GM21737 (cell line): ENCODE data around the gene POLR3G.

Experiments used
- ATAC-seq: cut with Tn5 transposase; IDR thresholded peaks from one replicate; pipeline ENCODE4 v1.9.1; 2021; ENCODE audit warnings: mild to moderate bottlenecking, moderate library complexity; ENCODE audit not compliant: unreplicated experiment

The POLR3G gene, protein sequence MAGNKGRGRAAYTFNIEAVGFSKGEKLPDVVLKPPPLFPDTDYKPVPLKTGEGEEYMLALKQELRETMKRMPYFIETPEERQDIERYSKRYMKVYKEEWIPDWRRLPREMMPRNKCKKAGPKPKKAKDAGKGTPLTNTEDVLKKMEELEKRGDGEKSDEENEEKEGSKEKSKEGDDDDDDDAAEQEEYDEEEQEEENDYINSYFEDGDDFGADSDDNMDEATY

DNA sequence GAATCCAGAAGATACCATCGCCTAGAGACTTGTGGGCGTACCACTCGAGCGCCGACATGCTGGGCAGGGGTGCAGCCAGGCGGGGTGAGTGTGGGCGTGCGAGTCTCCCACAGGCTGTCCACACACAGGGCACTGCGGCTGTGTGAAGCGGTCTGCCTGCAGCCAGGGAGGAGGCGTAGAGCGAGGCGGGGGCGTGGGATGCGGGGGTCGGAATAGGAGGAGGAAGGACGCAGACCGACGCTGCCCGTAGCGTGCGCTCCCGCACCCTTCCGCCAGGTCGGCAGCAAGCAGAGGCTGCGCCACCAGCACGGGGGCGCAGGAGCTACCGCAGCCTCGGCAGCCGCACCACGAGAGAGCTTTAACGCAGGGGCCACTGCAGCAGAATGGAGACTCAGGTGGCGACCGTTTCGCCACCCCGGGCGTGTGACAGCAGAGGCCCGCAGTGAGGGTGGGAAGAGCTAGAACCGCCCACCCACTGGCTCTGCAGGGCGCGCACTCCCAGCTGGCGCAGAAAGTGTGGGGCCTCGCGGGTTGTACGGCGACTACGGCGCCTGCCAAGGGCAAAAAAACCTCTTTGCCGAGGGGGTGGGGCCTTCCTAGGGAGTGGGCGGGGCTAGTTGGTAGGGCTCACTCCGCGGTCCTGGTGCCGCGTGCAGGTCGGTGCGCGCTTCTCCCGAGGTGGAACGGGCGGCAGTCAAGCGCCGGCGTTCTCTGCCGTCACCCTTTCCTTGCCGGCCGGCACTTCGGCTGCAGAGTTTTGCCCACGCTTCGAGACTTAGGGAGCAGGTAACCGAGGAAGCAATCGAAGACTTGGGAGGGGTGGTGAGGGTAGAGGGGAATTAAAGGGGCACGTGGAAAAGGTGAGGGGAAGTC is at the start of gene POLR3G, which contains the start of gene MBLAC2:
Gene POLR3G (plus strand): TSS at position 630 of the 873 bp plus-strand sequence. CDS start 10,704 bp downstream, outside the sequence.
Gene MBLAC2 (minus strand): TSS at position 537 of the 873 bp plus-strand sequence. CDS start 479 bp downstream, at position 58.
- ATAC-seq: peak; percentile 82

DNA sequence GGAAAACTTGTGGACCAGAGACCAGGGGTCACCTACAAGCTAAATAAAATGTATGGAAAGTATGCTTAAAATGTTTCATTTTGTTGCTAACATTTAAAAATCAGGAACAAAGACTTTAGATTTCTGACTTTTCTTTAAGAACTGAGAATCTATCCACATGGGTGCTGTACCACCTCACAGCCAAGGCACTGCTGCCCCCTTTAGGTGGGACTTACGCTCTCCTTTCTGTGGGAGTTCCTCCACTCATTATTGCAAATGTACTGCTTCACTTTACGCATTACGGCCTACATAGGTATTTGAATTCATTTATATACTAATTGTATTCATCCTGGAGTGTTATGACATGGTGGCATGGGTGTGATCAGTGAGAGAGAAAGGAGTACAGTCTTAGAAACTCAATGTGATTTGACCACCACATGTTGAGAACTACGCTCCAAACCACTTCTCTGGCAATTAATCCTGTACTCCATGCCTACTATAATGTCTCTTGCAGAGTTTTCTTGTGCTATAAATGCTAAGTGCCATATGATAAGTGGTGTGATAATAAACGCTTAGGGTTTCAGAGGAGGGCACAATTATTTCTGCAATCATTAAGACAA is 40.4 kb upstream of the POLR3G start:
- ATAC-seq: no peak

DNA sequence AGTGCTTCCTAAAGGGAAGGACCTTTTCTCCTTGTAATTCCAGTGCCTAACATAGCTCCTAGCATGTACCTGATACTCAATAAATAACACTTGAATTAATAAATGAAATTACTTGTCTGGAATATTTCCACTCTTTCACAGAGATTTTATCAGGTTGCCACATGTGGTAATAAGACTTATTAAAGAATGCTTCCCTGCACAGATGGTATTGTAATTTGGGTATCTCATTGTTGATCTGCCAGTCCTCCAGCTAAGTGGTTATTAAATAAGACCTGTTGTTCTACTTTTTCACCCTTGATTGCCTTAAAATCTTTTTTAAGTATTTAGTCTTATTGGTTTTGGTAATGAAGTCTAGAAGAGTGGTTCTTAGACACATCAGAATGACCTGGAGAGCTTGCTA is 37.0 kb upstream of the POLR3G start:
- ATAC-seq: no peak

DNA sequence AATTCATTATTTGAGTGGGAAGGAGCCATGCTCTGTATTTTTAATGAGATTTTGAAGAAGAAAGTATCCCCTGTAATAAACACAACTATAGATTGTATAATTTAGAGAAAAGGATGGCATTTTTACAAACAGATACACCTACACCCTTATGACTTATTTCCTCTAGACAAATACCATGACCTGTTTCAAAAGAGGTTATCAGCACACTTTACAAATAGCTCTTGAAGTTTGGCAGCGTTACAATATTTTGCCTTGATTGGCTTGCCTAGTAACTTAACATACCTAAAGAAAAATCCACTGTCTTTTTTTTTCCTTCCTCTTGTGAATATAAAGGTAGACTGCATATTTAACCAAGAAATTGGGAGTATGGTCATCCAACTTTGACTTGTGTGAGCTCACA is 36.6 kb upstream of the POLR3G start:
- no peak for ATAC-seq

DNA sequence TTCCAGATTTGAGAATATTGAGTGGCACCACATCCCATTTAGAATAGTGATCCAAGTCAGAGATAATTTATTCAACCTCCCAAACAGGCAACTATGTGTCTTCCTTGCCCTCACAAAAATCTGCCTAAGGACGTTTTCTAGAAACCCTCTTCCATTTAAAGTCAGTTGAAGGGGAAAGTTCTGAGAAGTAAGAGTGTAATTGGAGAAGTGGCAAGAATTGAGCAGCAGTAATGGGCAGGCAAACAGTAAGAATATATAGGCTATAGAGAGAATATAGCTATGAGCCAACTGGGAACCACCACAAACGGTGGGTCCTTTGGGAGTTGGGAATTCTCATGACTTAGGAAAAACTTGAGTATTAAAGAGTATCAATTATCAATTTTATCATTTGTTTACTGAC is 34.0 kb upstream of the POLR3G start:
- no peak for ATAC-seq

DNA sequence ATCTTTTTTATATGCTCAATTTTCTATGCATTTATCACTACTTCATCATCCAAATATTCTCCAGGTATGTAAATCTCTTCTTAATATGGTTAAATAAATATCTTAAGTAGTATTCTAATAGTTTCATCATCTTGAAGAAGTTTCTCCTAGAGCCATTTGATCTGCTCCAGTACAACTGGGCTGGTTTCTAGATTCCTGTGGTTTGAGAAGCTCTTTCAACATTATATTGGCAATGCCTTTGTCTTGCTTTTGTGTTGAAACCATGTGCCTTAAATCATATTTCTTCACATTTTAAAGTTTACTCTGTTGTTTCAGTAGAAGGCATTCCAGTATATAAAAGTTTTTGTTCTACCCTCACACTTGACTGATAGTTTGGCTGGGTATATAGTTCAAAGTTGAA is 27.7 kb upstream of the POLR3G start:
- no peak for ATAC-seq

DNA sequence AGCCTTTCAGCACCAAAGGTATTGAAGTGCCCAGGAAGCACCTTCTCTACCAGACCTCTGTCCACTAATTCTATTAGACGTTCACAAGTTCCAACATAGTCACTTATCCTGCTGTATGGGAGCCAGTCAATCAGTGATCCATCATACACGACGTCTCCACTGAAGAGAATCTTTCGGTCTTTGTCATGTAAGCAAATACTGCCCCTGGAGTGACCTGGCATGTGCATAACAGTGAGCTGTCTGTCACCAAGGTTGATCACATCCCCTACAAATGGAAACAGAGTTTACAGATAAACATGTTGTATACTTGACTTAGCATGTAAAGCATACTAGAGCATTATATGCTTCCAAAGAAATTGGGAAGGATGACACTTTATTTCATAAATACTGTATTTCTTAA is 13.4 kb upstream of the POLR3G start:
- no peak for ATAC-seq

DNA sequence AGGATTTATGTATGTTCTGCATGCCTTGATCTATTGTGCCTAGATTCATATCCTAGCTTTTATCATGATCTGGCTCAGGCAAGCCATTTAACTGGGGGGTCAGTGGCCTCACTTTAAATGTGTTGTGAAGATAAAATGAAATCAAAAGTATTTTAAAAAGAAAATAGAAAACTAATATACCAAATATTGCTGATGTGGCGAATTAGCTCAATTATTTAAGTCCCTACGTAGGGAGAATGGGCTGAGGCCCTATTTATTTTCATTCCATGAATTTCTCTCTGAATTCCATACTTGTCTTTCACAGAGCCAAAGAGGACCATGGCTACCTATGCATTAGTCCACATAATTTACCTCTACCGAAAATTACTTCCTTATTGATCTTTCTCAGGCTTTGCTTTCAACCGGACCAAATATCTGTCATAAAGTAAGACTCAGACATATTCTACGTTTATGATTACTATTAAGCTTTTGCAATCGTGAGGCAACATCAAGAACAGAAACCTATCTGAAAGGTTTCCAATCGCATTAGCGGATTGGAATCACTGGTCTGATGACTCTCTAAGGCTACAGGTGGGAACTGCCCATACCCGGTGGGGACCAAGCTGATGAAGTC is 1.8 kb upstream of the POLR3G start:
- peak; percentile 6 for ATAC-seq

DNA sequence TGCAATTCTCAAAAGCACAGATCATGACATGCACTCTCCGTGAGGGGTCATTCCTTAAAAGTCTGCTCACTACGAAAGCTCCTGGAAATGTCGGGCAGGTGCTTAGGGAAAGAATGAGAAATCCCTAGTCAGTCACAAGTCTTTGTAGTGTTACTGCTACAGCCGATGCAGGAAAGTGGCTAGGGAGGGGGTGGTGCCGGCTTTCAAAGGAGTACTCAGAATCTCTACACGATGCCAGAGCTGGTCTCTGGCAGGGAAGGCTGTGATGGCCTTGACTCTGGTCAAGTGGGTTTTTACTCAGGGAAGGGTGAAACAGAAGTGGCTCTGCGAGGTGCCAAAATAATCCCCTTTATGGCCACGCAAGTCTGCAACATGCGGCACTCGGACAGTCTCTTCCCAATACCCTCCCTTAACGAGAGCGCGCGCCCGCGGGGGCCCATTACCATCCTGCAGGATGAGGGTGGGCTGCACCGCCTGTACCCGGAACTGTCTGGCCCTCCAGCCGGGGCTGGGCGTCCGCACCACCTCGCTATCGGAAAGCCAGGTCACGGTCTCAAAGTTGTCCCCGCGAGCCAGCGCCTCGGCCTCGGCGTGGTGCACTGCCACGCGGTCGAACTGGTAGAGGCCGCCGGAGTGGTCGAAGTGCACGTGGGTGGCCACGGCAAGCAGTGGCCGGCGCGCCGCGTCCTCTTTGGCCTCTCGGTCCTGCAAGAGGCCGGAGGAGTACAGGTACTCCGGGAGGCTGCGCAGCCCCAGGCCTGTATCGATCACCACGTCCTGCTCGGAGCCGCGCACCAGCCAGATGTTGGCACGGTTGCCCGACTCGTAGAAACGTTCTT is 1.0 kb upstream of the POLR3G start:
- peak; percentile 18 for ATAC-seq

DNA sequence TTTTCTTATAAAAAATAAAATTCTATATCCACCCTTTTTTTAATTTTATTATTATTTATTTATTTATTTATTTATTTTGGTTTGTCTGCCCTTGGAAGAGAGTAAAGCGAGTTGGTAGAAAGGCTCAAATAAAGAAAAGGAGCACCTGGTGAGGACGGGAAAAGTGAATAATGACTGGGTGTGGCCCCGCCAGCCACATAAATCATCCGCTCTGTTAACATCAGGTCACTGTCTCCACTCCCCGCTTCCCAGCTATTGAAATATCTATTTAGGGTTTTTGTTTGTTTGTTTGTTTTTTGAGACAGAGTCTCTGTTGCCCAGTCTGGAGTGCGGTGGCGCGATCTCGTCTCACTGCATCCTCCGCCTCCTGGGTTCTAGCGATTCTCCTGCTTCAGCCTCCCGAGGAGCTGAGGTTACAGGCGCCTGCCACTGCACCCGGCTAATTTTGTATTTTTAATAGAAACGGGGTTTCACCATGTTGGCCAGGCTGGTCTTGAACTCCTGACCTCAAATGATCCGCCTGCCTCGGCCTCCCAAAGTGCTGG is 844 bp downstream of the POLR3G start:
- no peak for ATAC-seq

DNA sequence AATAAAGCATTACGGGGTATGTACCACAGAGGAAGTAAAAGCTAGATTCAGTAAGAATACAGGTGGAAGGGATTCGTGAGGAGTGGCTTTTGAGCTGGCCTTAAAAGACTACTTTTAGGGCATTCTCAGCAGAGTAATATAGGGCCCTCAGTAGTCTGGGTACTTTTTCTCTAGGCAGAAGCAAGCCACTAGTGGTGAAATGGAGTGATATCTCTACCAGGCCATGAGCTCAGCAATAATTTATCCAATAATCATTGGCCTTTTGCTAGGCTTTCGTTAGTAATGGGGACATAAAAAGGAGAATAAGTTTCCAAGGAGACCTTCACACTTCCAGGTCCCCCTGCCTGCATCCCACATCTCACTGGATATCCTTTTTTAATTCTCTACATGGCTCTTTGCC is 1.7 kb downstream of the POLR3G start:
- no peak for ATAC-seq

DNA sequence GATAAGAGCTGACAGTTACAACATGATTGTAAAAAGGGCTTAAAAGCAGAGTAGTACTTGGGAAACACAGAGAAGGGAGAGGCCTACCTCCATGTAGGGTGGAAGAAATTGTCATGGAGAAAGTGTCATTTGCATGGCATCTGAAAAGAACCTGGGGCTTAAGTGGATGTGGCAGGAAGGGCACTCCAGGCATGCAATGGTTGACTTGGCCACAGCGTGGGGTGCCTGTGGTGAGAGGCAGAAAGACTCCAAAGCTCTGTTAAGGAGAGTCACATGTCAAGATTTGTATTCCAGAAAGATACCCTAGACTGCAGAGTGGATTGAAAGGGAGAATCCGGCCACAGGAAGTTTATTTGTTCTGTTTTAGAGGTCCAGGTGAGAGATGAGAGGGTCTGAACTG is 2.4 kb downstream of the POLR3G start:
- ATAC-seq: no peak

DNA sequence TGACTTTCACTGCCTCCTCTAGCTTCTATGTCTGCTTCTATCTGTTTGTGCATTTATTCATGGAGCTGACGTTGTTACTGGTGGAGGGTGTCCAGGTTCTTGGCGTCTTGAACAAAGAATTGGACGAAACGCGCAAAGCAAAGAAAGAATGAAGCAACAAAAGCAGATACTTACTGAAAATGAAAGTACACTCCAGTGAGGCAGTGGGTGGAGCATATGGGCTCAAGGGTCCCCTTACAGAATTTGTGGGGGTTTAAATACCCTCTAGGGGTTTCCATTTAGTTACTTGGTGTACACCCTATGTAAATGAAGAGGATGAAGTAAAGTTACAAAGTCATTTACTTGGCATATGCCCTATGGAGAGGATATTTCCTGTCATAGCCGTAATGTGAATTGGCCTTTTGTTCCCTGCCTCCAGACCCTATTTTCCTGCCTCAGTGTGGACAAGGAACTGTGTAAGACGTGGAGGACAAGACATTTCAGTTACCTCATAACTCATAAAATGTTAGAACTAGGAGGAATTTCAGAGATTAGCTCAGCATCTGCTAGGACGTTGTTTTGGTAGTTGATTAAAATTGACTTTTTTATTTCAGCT is 3.1 kb downstream of the POLR3G start:
- no peak for ATAC-seq

DNA sequence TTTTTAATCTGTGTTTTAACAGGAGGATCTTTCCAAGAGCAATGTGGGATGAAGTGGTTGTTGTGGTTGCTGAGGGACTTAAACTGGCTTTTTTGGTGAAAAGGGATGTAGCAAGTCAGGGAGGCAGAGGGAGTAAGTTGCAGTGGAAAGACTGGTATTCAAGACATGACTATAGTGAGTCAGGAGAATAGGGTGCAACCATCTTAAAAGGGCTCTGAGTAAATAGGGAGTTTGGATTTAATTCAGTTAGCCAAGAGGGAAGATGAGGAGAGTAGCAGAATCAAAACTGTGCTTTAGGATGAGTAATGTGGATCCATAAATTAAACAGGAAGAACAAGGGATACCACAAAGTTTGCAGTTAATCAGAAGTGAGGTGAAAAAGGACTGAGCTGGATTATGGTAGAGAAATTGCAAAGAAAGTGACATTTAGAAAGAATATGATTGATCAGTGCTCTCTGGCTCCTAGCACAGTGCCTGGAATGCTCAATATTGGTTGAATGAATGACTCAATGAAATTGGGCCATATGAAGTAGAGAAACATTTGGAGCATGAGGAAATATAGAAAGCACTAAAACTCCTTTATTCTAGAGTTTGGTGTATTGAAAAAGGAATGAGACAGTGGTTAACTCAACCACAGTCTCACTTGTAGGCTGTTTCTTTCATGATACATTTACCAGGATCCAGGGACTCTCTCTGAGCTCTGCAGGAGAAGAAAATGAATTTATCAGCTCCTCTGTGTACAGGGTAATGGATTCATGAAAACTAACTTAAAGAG is 5.1 kb downstream of the POLR3G start:
- no peak for ATAC-seq

DNA sequence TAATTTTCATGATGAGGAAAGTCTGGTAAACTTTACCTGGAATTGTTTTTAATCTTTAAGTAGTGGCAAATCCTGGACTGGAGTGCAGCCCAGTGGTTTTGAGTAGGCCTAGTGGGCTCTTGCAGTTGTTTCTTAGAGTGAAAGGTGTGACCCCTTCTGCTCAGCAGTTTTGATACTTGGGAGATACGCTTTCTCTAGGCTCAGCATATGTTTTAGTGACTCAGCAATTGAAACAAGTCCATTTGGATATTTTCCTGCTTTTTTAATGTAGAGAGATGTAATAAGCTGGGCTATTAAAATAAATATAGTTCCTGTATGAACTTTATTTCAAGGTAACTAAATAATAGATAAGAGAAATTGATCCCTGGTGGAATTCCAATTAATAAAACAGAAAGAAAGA is 6.0 kb downstream of the POLR3G start:
- no peak for ATAC-seq

DNA sequence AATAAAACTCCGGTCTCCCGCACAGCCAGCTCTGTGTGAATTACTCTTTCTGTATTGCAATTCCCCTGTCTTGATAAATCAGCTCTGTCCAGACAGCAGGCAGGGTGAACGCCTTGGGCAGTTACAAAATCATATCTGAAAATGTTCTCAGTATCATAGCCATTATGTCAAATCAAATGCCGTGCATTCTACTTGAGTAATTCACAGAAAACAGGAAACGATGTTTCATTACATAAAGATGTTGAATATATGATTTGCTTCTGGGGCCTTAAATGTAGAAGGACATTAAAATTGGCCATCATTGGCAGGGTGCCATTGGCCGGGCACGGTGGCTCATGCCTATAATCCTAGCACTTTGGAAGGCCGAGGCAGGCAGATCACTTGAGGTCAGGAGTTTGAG is 8.5 kb downstream of the POLR3G start:
- no peak for ATAC-seq

DNA sequence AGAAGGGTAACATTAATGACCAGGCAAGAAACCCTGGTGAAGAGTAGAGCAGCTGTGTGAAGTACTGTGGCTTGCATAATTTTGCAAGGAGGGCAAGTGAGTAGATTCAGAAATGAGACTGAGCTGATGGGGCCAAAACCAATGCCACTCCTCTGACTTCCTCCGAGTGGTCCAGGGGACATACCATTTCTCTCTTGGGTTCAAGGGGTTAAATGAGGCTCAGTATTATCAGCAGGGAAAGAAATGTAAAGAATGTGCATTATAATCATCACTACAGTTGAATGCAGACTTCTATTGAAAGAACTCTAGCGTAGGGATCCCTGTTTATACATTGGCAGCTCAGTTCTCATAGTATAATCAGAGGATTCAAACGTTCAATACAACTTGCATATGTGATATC is 9.9 kb downstream of the POLR3G start:
- ATAC-seq: no peak

DNA sequence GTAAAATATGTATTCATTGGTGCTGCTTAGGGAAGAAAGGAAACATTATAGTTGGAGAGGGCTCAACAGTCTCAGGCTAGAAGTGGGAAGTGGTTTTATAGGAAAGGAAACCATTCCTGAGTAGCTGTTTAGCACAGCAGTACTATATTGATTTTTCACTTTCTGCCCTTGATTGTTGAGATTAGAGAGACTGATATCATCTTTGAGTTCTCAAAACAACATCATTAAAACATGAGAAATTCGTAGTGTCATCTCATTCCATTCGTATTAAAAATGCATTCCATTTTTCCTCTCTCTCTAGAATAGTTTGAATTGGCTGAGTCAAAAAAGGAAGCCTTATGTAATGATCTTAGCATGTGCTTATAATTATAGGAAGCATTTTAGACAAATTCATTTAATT is 14.1 kb downstream of the POLR3G start:
- no peak for ATAC-seq

DNA sequence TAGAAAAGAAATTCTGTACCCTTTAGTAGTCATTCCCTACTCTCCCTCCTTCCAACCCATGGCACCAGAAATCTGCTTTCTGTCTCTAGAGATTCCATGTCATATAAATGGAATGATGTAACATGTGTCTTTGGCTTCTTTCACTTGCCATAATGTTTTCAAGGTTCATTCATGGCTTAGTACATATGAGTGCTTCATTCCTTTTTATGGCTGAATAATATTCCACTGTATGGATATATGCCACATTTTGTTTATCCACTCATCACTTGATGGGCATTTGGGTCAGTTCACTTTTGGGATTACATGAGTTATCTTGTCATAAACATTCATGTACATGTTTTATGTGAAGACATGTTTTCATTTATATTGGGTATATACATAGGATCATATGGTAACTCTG is 19.4 kb downstream of the POLR3G start:
- no peak for ATAC-seq
